Measurements from ENCODE around the gene MPP2. TPM values are rescaled to one million over a fixed set of nuclear protein-coding genes. Genes with fewer than 3 reads are reported as not detected.
A peak's percentile ranks its signal among the peaks of the same experiment; 100 is the strongest.

MPP2 gene, protein sequence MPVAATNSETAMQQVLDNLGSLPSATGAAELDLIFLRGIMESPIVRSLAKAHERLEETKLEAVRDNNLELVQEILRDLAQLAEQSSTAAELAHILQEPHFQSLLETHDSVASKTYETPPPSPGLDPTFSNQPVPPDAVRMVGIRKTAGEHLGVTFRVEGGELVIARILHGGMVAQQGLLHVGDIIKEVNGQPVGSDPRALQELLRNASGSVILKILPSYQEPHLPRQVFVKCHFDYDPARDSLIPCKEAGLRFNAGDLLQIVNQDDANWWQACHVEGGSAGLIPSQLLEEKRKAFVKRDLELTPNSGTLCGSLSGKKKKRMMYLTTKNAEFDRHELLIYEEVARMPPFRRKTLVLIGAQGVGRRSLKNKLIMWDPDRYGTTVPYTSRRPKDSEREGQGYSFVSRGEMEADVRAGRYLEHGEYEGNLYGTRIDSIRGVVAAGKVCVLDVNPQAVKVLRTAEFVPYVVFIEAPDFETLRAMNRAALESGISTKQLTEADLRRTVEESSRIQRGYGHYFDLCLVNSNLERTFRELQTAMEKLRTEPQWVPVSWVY
- 1 to 10 TPM in 1 of 3 donors, under 1 TPM in 2; 0.75 to 2.0 (median 0.85) TPM for total RNA-seq
- 0.18 TPM for total RNA-seq (2013)

DNA sequence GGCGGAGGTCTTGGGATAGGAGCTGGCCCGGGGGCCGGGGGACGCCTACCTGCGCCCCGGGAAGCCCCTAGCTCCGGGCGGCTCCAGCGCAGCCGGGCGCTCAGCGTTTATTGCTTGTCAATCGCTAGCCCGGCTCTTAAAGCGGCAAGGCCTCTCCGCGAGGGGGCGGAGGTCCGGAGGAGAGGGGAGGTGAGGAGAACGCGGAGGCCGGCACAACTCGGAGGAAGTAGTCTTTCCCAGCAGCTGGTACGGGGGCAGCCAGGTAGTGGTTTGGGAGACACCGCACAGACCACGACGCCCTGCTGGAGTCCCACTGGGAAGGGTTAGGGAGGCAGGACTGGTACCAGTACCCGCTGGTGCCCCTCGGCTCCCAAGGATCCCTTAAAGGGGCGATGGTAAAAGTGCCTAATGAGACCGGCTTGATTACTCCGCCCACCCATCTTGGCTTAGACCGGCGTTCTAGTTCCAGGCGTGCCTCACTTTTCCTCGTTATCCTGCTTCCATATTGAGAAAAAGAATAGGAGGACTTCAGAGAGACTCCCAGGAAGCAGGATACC is at the start of gene MPP2:
Gene MPP2 (minus strand): TSS at position 112 of the 557 bp plus-strand sequence. CDS start 3,076 bp downstream, outside the sequence.
- Mint-ChIP-seq H3K27me3 (ENCODE audit: low read depth in 2 of 2) (peaks cover 11 to 33% of the 10 kb centered on the region in 2 donors), H3K9me3 (no peaks in the 10 kb centered on the region), H3K27ac (peak within 1 kb of the TSS in 1 of 2 donors; percentile 86), H3K36me3 (no peaks in the 10 kb centered on the region), H3K4me3 (peak within 1 kb of the TSS; percentile 78), H3K4me1 (peaks cover 0 to 10% of the 10 kb centered on the region in 2 donors)
- Histone ChIP-seq H3K9me3 (ENCODE audit: control insufficient read depth, insufficient read depth, low read length) (no peaks in the 10 kb centered on the region), H3K4me3 (ENCODE audit: low read length) (peak within 1 kb of the TSS; percentile 41), H3K27ac (ENCODE audit: low read length) (no peak within 1 kb of the TSS), H3K27me3 (ENCODE audit: control insufficient read depth, insufficient read depth, low read length) (peaks cover 33% of the 10 kb centered on the region), H3K4me1 (ENCODE audit: control insufficient read depth, insufficient read depth, low read length) (peaks cover 27% of the 10 kb centered on the region), H3K36me3 (ENCODE audit: control insufficient read depth, insufficient read depth, low read length) (no peaks in the 10 kb centered on the region)
- WGBS (ENCODE audit: insufficient coverage): under 1% methylated on average over 36 of the region's 36 CpGs
- peak; percentile 31 to 76 for DNase-seq
- peak in 2 of 3 donors; percentile 57 to 64 for ATAC-seq
- intact Hi-C loops (cut with micrococcal nuclease): no loop called here
- TF ChIP-seq CTCF (IDR thresholded peaks at IDR 0.05): no peak

DNA sequence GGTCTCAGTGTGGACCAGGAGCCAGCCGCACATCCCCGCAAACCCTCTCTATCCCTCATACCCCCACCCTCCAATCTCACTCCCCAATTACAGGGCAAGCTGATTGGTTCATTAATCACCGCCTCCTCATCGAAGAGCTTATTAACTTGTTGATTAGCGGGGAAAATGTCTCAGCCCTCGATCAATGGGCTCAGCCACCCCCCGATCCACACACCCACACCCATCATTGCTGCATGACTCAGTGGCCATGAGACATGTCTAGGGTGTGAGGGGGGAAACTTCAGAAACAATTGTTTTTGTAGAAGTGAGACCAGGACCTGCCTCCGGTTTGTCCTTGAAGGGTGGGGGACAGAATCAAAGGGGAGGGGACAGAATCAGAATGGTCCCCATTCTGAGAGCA is 48.9 kb upstream of the MPP2 start:
- no peak for ATAC-seq
- Histone ChIP-seq H3K36me3 (ENCODE audit: control insufficient read depth, insufficient read depth, low read length) (no peaks in the 10 kb centered on the region), H3K9me3 (ENCODE audit: control insufficient read depth, insufficient read depth, low read length) (no peaks in the 10 kb centered on the region), H3K4me3 (ENCODE audit: low read length) (no peak overlapping the region), H3K27ac (ENCODE audit: low read length) (no peak overlapping the region), H3K27me3 (ENCODE audit: control insufficient read depth, insufficient read depth, low read length) (peaks cover 26% of the 10 kb centered on the region), H3K4me1 (ENCODE audit: control insufficient read depth, insufficient read depth, low read length) (peaks cover 10% of the 10 kb centered on the region)
- no peaks in the 10 kb centered on the region for H3K36me3 Mint-ChIP-seq
- H3K9me3 Mint-ChIP-seq: no peaks in the 10 kb centered on the region
- intact Hi-C loops (cut with micrococcal nuclease): no loop called here
- DNase-seq: no peak
- H3K27me3 Mint-ChIP-seq (ENCODE audit: low read depth in 2 of 2): peaks cover 27 to 38% of the 10 kb centered on the region in 2 donors
- TF ChIP-seq CTCF (IDR thresholded peaks at IDR 0.05): no peak
- H3K27ac Mint-ChIP-seq: no peak overlapping the region
- H3K4me1 Mint-ChIP-seq: peaks cover 5 to 9% of the 10 kb centered on the region in 2 donors
- 94% methylated on average over 6 of the region's 8 CpGs for WGBS (ENCODE audit: insufficient coverage)
- no peak overlapping the region for H3K4me3 Mint-ChIP-seq

DNA sequence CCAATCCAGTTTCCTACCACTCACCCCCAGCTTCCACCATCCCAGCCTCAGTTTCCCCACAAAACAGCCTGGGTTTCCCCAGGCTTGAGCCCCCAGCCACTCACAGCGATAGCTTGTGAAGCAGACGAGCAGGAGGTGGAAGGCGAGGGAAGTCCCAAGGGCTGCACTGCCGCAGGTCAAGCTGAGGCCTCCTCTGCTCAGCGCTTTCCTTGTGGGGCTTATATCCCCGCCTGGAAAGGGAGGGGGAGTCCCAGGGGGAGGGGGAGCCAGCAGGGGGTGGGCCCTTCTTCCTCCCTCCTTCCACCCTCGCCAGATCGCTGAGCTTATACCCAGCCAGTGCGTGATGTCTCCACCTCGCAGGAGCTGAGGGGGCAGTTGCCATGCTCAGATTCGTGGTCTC is 46.4 kb upstream of the MPP2 start, which contains the start of gene PYY:
Gene PYY (minus strand): TSS at position 195 of the 400 bp plus-strand sequence. CDS start 457 bp downstream, outside the sequence.
- intact Hi-C loops (cut with micrococcal nuclease): no loop called here
- 66% methylated on average over 10 of the region's 11 CpGs for WGBS (ENCODE audit: insufficient coverage)
- Histone ChIP-seq H3K9me3 (ENCODE audit: control insufficient read depth, insufficient read depth, low read length) (no peaks in the 10 kb centered on the region), H3K4me3 (ENCODE audit: low read length) (no peak within 1 kb of the TSS), H3K36me3 (ENCODE audit: control insufficient read depth, insufficient read depth, low read length) (no peaks in the 10 kb centered on the region), H3K4me1 (ENCODE audit: control insufficient read depth, insufficient read depth, low read length) (peaks cover 10% of the 10 kb centered on the region), H3K27me3 (ENCODE audit: control insufficient read depth, insufficient read depth, low read length) (peaks cover 31% of the 10 kb centered on the region), H3K27ac (ENCODE audit: low read length) (no peak within 1 kb of the TSS)
- H3K27me3 Mint-ChIP-seq (ENCODE audit: low read depth in 2 of 2): peaks cover 34 to 41% of the 10 kb centered on the region in 2 donors
- ATAC-seq (no peak), DNase-seq (no peak)
- no peak within 1 kb of the TSS for H3K27ac Mint-ChIP-seq
- no peaks in the 10 kb centered on the region for H3K9me3 Mint-ChIP-seq
- peak within 1 kb of the TSS; percentile 13 for H3K4me3 Mint-ChIP-seq
- no peaks in the 10 kb centered on the region for H3K36me3 Mint-ChIP-seq
- TF ChIP-seq CTCF (IDR thresholded peaks at IDR 0.05): no peak
- peaks cover 5 to 9% of the 10 kb centered on the region in 2 donors for H3K4me1 Mint-ChIP-seq

Measured in natural killer cell (primary cell).